Renal cortex interstitium (tissue), 11 donors: ENCODE data around the gene ADCYAP1. TPM values are rescaled to one million over a fixed set of nuclear protein-coding genes. Genes with fewer than 3 reads are reported as not detected.

Experiments used
- DNase-seq, 11 donors: peaks; one replicate each; pipeline ENCODE4 v3.0.0-alpha.2; 2013; ENCODE audit warnings: low read depth in 9 of 11, low spot score in 4 of 11; ENCODE audit errors: extremely low read depth in 1 of 11
- polyA plus RNA-seq, 3 donors: library from polyadenylated mRNA; unstranded; fragments of 120-200 nt; gene quantifications; one replicate each; pipeline ENCODE4 v1.2.1, GENCODE V29; 2013; ENCODE audit not compliant: insufficient read length in 3 of 3

ADCYAP1 gene
- polyA plus RNA-seq, 3 donors, result 0.08 to 0.21 (median 0.19) TPM

DNA sequence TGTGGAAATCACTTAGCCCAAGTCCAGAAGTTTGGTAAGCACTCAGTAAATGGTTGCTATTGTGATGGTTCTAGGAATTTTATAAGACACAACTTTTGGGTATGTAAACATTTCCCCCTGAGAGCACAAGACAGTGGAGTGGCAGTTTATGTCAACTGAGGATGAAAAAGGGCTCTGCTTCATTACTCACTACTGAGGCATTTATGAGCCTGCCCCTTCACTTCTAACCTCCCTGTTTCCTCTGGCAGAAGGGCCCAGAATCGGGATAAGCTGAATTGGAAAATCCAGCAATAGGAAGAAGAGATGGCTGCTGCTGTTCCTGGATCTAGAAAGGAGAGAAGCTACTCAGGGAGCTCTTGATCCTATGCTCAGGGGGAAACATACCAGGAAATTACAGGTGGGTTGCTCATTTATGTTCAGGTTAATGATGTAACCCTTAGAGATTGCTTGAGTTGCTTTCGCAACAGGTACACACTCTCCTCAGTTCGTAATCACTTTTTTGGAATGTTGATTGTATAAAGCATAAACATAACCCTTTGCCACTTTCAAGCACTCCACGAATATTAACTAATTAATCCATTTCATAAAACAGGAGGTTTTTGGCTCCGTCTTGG is 46.3 kb downstream of the ADCYAP1 start:
- DNase-seq, result no peak

DNA sequence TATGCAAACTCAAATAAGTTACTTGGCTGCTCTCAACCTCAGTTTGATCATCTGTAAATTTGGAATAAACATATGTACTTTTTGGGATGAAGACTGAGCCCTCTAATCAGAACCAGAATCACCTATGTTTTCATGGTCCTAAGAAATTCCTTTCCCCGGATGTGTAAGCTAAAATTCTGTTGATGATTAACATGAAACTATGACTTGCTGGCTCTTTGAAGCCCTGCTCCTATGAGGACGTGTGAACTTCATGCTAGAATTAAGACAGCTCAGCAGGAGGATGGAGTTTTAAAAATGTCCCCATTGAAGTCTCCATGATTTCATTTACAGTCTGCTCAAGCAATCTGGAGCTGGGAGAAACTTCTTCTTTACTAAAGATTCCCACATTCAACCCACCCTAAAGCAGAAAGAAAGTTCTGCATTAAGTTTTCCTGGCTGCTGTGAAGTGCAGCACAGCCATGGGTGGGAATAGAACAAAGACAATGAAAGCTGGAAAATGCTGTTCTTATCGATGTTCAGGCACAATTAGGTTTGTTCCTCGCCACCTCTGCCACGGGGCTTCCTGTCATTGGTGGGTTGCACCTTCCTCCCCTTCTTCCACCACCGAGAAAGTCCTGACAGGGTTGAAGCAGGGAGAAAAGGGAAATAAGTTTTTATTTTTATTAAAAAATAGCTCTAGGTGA is 50.9 kb downstream of the ADCYAP1 start:
- DNase-seq, result no peak

GRCh38 chr18:957829-958228 is 53.2 kb downstream of the ADCYAP1 start:
- no peak for DNase-seq

GRCh38 chr18:959854-960253 is 55.2 kb downstream of the ADCYAP1 start:
- no peak for DNase-seq

Other genes with a start within 250 kb of the ADCYAP1 start
- 100 to 1,000 TPM; 114 to 155 (median 150) TPM for gene TYMS, start 247.2 kb upstream of the ADCYAP1 start, polyA plus RNA-seq
- gene ENOSF1, start 192.2 kb upstream of the ADCYAP1 start, polyA plus RNA-seq, result 100 to 1,000 TPM in 2 of 3 donors, 10 to 100 TPM in 1; 69.5 to 133 (median 114) TPM
- 10 to 100 TPM; 67.1 to 76.0 (median 68.2) TPM for gene YES1, start 92.6 kb upstream of the ADCYAP1 start, polyA plus RNA-seq